Prostate gland (tissue), 2 donors: ENCODE data around the gene KCNT2. TPM values are rescaled to one million over a fixed set of nuclear protein-coding genes. Genes with fewer than 3 reads are reported as not detected.
"Not testable (repeated sequence)": the region's sequence is repeated elsewhere in the genome, so short reads cannot be mapped to it uniquely, and the experiment has no call there.

Source experiments
- DNase-seq: peaks from one replicate; pipeline ENCODE4 v3.0.0-alpha.2; 2019; ENCODE audit warnings: low spot score
- H3K27ac ChIP-seq, 2 donors: fragments of 200-600 bp; sonication (generic); 2 replicates each; pipeline ENCODE4 v1.5.1; 2017 to 2019
- H3K27me3 ChIP-seq: fragments of 200-600 bp; sonication (generic); replicated peaks from 2 replicates; pipeline ENCODE4 v1.5.1; 2019; ENCODE audit not compliant: insufficient read depth
- H3K36me3 ChIP-seq, 2 donors: fragments of 200-600 bp; sonication (generic); 1 replicate in 1 of 2; 2 replicates in 1 of 2; pipeline versions ENCODE4 v1.5.1 to v1.8.1; 2017 to 2019
- H3K4me1 ChIP-seq: fragments of 200-600 bp; sonication (generic); replicated peaks from 2 replicates; pipeline ENCODE4 v1.5.1; 2019
- H3K4me3 ChIP-seq, 2 donors: fragments of 200-600 bp; sonication (generic); 2 replicates each; pipeline ENCODE4 v1.5.1; 2017 to 2019
- H3K9me3 ChIP-seq: fragments of 200-600 bp; sonication (generic); 2 replicates; pipeline ENCODE4 v1.5.1; 2017
- POLR2A ChIP-seq: fragments of 450-650 bp; IDR thresholded peaks from one replicate; pipeline ENCODE4 v1.6.1; 2016; ENCODE audit warnings: antibody characterized with exemption, mild to moderate bottlenecking
- POLR2AphosphoS5 ChIP-seq: sonication (generic); formaldehyde crosslinking; IDR thresholded peaks from one replicate; pipeline ENCODE4 v1.6.1; 2017; ENCODE audit warnings: antibody characterized with exemption
- WGBS: methylation state at CpG from one replicate; pipeline ENCODE4 v1.1.5; 2018; 5-methylcytosine and 5-hydroxymethylcytosine counted together
- intact Hi-C: fragments of 100-400 bp; cut with DNase I; formaldehyde crosslinking; loops from one replicate; pipeline ENCODE4 v1.14.2; 2022
- total RNA-seq, 2 donors: library from RNA; depleted of rRNA; stranded (reverse); fragments of >200 nt; gene quantifications; one replicate each; pipeline ENCODE4 v1.1.0, GENCODE V29; 2016
- TF ChIP-seq, protein P1 (sequence below), 4 experiments: fragments of 200-600 bp in 2 of 4; fragments of 450-650 bp in 2 of 4; sonication (generic) in 2 of 4; IDR thresholded peaks; 1 replicate in 3 of 4; 2 replicates in 1 of 4; pipeline ENCODE4 v1.5.1; 2016 to 2019; ENCODE audit warnings: antibody characterized with exemption in 4 of 4, mild to moderate bottlenecking in 2 of 4, moderate library complexity in 2 of 4

The KCNT2 gene
- total RNA-seq, 2 donors from 2014 or later: 1.2 to 1.9 TPM

DNA sequence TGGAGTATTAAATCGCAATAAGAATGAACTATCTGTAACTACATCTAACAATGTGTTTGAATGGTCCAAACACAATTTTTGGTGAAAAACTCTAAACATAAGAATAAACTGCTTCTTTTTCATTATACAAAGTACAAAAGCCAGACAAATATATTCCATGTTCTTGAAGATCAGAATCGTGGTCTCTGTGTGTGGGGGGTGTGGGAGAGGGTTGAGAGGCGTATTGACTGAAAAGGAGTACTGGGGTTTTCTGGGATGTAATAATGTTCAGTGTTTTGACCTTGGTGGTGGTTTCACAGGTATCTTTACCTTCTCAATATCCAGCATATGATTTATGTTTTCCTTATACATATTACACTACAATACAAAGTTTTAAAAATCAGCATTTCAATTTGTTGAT is 42.8 kb upstream of the KCNT2 start:
- H3K27ac ChIP-seq: no peak overlapping the region
- no peak overlapping the region for H3K4me3 ChIP-seq
- H3K9me3 ChIP-seq: no peaks in the 10 kb centered on the region
- no peaks in the 10 kb centered on the region for H3K27me3 ChIP-seq
- DNase-seq: no peak
- no peaks in the 10 kb centered on the region for H3K36me3 ChIP-seq
- H3K4me1 ChIP-seq: no peaks in the 10 kb centered on the region
- WGBS: 77% methylated on average over 3 of the region's 3 CpGs
- TF ChIP-seq POLR2A (no peak), POLR2AphosphoS5 (no peak)
- TF ChIP-seq, protein P1, sequence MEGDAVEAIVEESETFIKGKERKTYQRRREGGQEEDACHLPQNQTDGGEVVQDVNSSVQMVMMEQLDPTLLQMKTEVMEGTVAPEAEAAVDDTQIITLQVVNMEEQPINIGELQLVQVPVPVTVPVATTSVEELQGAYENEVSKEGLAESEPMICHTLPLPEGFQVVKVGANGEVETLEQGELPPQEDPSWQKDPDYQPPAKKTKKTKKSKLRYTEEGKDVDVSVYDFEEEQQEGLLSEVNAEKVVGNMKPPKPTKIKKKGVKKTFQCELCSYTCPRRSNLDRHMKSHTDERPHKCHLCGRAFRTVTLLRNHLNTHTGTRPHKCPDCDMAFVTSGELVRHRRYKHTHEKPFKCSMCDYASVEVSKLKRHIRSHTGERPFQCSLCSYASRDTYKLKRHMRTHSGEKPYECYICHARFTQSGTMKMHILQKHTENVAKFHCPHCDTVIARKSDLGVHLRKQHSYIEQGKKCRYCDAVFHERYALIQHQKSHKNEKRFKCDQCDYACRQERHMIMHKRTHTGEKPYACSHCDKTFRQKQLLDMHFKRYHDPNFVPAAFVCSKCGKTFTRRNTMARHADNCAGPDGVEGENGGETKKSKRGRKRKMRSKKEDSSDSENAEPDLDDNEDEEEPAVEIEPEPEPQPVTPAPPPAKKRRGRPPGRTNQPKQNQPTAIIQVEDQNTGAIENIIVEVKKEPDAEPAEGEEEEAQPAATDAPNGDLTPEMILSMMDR (IDR thresholded peaks at IDR 0.05): no peak
- intact Hi-C loops: no loop called here

DNA sequence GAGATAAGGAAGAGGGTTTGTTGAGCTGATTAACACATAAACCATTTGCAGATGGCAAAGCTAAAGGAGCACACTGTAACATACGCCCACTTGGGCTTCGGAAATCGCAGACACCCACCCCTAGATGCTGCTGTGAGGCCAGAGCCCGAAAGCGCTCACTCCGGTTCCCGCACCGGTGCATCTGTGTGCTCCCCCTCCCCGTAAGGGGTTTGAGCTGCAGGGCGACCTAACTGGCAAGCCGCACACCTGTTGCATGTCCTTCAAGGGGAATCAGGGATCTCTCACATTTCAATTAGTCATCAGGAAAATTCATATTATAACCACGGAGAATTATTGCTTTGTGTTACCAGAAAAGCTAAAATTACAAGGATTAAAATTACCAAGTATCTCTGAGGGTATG is 42.2 kb upstream of the KCNT2 start:
- no peaks in the 10 kb centered on the region for H3K4me1 ChIP-seq
- H3K4me3 ChIP-seq: no peak overlapping the region
- DNase-seq: no peak
- no peaks in the 10 kb centered on the region for H3K36me3 ChIP-seq
- TF ChIP-seq, protein P1 (IDR thresholded peaks at IDR 0.05): no peak
- no peak for TF ChIP-seq POLR2AphosphoS5
- no peak for TF ChIP-seq POLR2A
- H3K9me3 ChIP-seq: no peaks in the 10 kb centered on the region
- intact Hi-C loops: no loop called here
- WGBS: 88% methylated on average over 12 of the region's 12 CpGs
- H3K27me3 ChIP-seq: no peaks in the 10 kb centered on the region
- no peak overlapping the region for H3K27ac ChIP-seq

DNA sequence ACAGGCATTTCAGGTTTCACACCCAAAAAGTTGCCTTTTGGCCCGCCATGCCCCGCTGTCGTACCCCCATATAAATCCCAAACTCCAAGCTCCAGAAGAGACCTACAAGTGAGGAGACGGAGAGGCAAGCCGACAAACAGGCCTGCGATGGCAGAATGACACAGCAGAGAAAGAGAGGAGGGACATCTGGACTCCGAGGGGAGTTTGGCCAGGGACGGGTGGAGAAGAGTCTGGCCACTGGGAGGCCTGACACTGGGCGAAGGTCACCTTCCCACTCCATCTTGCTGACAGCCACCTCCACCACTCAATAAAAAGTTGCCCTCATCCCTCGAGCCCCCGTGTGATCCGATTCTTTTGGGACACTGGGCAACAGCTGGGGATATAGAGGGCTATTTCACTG is 41.8 kb upstream of the KCNT2 start:
- Histone ChIP-seq H3K4me3 (no peak overlapping the region), H3K27me3 (no peaks in the 10 kb centered on the region), H3K4me1 (no peaks in the 10 kb centered on the region), H3K27ac (no peak overlapping the region), H3K9me3 (no peaks in the 10 kb centered on the region), H3K36me3 (no peaks in the 10 kb centered on the region)
- TF ChIP-seq, protein P1 (IDR thresholded peaks at IDR 0.05): no peak
- TF ChIP-seq POLR2AphosphoS5: no peak
- TF ChIP-seq POLR2A: no peak
- intact Hi-C loops: no loop called here
- WGBS: 85% methylated on average over 12 of the region's 12 CpGs
- DNase-seq: no peak

DNA sequence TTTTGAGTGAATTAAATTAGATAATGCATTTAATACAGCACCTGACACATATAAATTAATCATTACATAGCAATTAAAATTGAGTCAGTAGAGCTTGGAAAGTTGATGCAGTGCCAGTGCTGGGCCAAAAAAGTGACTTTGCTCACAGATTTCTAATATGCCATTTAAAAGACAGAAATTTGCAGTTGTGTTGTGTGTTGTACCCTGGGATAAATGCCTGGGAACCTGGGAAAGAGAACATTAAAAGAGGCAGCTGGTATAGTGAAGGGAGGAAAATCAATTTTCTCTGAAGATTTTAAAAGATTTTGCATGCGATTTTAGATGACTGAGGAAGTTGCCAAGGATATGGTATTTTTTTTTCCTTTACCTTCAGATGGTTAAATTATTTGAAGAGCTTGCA is 32.7 kb upstream of the KCNT2 start:
- Histone ChIP-seq H3K4me1 (no peaks in the 10 kb centered on the region), H3K4me3 (no peak overlapping the region), H3K9me3 (no peaks in the 10 kb centered on the region), H3K27me3 (no peaks in the 10 kb centered on the region), H3K27ac (no peak overlapping the region), H3K36me3 (no peaks in the 10 kb centered on the region)
- intact Hi-C loops: no loop called here
- TF ChIP-seq, protein P1 (IDR thresholded peaks at IDR 0.05): no peak
- TF ChIP-seq POLR2A (no peak), POLR2AphosphoS5 (no peak)
- 96% methylated on average over 1 of the region's 1 CpG for WGBS
- no peak for DNase-seq

DNA sequence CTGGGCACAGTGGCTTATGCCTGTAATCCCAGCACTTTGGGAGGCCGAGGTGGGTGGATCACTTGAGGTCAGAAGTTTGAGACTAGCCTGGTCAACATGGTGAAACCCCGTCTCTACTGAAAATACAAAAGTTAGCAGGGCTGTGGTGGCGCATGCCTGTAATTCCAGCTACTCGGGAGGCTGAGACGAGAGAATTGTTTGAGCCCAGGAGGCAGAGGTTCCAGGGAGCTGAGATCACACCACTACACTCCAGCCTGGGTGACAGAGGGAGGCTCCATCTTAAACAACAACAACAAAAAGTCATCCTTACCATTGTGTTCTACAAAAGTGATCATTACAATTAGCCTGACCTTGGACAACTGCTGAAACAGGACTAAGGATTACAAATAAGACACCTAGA is 31.1 kb upstream of the KCNT2 start:
- H3K27ac ChIP-seq, H3K4me3 ChIP-seq, H3K9me3 ChIP-seq, intact Hi-C loops, DNase-seq, H3K4me1 ChIP-seq, H3K36me3 ChIP-seq, H3K27me3 ChIP-seq: not testable (repeated sequence)
- WGBS: 86% methylated on average over 5 of the region's 5 CpGs
